HG03025 (cell line): ENCODE results near the gene OR5AU1.
A peak's percentile ranks its signal among the peaks of the same experiment; 100 is the strongest.

Experiments
- ATAC-seq: cut with Tn5 transposase; IDR thresholded peaks from one replicate; pipeline ENCODE4 v1.9.1; 2021; ENCODE audit warnings: mild to moderate bottlenecking, moderate library complexity; ENCODE audit not compliant: unreplicated experiment, low FRiP score

OR5AU1 gene

DNA sequence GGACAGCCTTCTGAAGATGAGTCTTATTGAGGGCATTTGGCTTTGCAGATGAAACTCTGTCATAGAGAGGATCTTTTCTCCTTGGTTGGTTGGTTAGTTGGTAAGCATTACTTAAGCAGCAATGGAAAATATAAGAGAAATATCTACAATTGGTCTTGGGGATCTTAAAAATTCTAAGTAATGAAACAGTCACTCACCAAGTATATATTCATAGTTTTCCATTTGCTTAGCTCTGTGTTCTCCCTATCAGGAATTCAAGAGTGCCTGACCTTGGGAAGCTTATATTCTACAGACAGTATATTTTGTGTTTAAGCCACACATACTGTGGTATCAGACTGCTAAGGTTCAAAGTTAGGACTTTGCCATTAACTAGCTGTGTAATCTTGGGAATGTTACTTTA lies at the start of gene OR5AU1:
Gene OR5AU1 (minus strand): TSS at position 101 of the 400 bp plus-strand sequence. CDS start 191 bp downstream, outside the sequence.
- ATAC-seq: no peak

DNA sequence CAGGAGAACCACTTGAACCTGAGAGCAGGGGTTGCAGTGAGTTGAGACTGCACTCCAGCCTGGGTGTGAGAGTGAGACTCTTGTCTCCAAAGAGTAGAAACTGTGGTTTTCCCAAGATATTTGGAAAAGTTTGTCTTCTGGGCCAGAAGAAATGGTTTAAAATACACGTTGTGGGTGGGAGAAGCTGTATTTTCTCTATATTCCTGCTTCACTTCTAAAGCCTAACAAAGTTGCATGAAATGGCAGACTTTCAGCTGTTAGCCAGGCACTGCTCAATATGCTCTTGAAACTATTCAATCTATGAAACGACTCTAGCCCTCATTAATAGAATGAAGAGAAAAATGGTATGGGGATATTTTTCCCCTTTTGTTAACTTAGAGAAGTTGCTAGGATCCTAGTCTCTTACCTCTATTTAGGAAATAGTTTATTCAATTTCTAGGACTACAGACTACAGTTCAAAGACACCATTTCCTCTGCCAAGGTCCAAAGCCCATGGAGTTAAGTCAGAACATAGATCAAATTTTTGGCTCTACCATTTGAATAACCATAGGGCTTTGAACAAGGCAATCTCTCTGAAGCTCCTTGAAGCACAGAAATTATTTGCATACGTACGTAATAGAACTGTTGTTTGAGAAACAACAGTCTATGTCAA lies 49.3 kb upstream of the OR5AU1 start:
- ATAC-seq: no peak

DNA sequence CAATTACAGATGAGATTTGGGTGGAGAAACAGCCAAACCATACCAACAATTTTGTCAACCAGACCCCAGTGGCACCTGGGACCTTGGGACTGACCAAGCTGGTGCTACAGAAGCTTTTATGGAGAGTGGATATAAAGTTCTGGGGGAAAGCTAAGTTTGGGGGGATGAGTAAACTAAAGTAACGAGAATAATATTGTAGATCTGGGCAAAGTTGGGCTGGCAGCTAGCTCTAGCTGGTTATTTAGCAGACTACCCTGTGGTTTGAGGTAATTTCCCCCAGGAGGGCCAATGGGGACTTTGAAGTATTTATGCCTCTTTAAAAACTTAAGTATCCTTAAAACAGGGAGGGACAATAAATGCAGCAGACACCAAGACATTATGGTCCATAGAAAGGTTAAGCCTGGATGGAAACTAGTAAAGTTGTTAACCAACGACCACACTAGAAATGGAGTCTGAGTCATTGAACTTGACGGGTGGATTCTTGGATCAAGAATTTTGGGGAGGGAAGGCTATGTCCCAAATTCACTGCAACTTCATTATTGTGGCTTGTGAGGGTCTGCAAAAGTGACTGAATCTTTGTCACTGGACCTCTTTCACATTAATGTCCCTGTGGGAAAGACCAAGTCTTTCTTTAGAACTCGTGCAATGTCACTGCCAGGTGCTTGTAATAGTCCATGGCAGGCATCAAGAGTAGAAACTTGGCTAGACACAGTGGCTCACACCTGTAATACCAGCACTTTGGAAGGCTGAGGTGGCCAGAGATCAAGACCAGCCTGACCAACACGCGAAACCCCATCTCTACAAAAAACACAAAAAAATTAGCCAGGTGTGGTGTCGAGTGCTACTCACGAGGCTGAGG lies 48.5 kb upstream of the OR5AU1 start:
- ATAC-seq: no peak

DNA sequence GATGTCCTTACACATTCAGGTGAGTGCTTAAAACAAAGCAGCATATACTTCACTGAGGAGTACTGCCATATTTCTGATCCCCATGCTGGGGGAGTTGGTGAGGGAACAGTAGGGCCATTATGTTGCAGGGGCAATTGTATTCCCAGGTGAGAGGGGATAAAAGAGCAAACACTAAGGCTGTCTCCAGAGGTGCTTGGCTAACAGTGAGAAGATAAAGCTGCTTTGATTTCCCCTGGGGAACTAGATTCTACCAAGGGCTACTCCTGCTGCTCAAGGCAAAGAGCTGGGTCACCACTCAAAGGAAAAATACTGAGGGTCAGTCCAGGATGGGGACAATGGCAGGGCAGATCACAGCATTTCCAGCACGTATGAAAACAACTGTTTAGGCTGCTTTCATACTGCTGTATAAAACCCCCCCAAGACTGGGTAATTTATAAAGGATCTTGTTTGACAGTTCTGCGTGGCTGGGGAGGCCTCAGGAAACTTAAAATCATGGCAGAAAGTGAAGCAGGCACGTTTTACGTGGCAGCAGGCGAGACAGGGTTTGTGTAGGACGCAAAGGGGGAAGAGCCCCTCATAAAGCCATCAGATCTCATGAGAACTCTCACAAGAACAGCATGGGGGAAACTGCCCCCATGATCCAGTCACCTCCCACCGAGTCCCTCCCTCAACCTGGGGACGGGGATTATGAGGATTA lies 47.8 kb upstream of the OR5AU1 start:
- no peak for ATAC-seq

DNA sequence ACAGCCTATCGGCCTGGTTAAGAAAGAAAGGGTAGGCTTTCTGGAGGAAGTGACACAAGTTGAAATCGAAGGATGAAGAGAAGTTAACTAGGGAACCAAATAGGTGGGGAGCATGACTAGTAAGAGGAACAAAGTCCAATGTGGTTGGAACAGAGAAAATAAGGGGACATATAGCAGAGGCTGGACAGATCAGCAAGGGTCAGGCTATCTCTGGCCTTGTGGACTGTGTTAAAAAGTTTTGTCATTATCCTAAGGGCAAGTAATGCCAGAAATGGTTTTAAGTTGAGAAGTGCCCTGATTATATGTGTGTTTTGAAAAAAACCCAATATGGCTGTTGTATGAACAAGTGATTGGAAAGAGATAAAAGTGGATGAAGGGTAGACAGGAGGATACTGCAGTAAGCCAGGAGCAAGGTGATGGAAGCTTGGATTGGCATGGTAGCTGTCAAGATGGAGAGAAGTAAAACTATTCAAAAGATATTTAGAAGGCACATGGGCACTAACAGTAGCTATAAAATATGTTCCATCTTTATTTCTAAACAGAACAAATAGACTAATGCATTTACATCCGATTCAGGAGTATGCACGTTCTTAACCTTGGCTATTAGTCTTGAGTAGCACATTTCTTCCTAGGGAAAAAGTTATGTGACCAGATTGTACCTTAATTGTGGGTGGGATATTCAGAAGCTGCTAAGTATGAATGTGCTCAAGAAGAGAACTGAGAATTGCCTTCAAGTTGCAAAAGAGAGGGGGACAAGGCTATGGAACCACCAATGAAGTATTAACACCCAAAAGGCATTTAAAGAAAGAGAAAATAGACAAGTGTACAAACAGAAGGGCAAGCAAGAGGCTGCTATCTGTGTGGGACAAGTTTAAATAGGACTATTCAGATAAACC lies 46.8 kb upstream of the OR5AU1 start:
- no peak for ATAC-seq

DNA sequence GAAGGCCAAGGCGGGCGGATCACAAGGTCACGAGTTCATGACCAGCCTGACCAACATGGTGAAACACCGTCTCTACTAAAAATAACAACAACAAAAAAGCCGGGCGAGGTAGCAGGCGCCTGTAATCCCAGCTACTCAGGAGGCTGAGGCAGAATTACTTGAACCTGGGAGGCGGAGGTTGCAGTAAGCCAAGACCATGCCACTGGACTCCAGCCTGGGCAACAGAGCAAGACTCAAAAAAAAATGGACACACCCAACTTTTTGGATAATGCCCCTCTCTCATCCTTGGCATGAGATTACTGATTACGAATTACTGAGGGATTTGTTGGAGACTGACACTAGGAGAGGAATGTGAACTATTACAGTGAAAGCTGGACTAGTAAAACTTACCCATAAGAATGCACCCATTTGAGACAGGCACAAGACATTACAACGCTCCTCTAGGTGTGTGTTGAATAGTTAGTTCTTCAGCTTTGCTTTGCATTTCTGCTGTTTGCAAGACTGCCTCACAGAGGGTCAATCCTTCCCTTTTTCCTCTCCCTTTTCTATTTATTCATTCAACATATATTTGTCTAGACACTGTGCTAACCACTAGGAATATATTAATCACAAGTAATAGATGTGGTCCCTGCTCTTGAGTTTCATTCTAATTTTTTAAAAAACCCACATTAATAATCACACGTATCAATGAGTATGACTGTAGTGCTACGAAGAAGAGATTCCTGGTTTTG lies 46.0 kb upstream of the OR5AU1 start:
- ATAC-seq: no peak

DNA sequence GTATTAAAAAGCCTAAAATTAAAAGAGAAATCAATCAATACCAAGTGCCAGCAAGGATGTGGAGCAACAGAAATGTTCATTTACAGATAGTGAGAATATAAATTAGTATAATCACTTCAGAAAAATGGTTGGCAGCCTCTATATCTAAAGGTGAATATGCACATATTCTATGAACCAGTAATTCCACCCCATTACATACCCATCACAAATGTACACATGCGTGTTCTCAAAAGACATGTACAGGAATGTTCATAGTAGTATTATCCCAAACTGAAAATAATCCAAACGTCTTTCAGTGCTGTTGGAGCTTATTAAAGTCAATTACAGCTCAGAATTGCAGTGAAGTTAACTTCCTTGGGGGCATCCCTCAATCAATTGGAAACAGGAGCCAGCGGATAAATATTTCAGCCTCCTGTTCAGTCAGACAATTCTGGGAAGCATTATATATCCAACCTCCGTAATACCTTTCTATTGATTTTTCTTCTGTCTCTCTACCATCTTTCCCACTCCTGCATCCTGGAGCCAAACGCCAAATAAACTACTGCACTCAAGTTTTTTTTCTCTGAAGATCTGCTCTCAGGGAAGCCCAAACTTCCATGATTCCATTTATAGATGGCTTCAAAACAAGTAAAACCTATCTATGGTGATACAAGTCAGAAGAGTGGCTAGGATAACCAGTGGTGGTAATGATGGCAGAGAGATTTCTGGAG lies 45.0 kb upstream of the OR5AU1 start:
- ATAC-seq: no peak

DNA sequence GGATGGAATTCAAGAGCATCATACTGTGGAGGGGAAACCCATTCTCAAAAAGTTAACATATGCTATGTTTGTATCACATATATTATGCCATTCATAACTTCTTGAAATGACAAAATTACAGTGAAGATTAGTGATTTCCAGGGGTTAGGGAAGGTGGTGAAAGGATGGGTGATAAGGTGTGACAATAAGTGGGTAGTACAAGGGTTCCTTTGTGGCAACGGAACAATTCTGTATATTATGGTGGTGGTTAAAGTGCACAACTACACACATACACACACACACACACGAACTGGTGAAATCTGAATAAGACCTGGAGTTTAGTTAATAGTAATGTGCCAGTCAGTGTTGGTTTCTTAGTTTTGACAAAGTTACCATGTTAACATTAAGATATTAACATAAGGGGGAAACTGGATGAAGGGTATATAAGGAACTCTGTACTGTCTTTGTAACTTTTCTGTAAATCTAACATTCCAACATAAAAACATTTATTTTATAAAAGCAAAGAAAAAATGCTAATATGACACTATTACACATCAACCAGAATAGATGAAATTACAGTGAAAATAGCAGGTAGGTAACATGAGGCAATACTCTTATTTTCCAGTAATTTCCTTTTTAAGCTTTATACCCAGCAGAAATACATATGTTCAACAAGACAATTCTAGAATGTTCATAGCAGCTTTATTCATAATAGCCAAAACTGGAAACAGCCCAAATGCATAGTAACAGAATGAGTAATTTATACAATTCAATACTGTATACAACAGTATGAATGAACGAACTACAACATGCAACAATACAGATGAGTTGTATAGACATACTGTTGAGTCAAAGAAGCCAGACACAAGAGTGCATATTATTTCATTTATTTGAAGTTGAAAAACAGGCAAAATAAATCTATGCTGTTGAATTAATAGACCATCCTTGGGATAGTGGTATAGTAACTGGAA lies 44.0 kb upstream of the OR5AU1 start:
- ATAC-seq: no peak

DNA sequence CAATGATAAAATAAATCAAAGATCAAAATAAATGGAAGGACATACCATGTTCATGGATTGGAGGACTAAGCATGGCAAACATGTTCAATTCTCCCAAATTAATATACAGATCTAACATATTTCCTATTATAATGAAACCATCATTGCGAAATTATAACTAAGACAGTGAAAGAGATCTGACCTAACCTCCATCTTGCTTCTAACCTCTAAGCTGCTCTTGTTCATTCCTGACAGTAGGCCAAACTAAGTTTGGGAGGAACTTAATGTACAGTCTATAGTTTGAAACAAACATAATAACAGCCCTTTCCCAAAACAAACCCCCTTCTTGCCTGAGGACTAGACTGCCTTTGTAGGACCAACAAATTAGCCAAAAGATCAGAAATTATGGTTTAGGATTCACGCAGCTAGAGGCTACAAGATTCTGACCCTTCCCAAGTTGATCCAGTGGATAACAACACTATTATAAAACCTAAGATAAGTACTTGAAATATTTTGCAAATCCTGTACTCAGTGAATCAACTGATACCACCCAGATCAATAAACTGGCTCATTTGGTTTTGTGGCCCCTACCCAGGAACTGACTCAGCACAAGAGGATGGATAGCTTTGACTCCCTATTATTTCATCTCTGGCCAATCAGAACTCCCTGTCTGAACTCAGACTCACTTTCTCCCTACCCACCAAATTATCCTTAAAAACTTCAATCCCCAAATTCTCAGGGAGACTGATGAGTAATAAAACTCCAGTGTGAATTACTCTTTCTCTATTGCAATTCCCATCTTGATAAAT lies 41.7 kb upstream of the OR5AU1 start:
- no peak for ATAC-seq

DNA sequence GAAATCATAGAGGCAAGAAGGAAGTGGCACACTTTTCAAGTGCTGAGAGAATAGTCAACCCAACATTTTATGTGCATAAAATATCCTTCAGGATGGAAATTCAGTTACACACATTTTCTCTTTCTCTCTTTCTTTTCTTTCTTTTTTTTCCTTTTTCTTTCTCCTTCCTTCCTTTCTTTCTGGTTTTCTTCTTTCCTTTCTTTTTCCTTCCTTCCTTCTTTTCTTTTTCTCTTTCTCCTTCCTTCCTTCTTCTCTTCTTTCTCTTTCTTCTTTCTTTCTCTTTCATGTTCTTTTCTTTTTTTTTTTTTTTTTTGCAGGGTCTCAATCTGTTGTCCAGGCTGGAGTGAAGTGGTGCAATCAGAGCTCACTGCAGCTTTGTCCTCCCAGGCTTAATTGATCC lies 38.7 kb upstream of the OR5AU1 start:
- no peak for ATAC-seq

DNA sequence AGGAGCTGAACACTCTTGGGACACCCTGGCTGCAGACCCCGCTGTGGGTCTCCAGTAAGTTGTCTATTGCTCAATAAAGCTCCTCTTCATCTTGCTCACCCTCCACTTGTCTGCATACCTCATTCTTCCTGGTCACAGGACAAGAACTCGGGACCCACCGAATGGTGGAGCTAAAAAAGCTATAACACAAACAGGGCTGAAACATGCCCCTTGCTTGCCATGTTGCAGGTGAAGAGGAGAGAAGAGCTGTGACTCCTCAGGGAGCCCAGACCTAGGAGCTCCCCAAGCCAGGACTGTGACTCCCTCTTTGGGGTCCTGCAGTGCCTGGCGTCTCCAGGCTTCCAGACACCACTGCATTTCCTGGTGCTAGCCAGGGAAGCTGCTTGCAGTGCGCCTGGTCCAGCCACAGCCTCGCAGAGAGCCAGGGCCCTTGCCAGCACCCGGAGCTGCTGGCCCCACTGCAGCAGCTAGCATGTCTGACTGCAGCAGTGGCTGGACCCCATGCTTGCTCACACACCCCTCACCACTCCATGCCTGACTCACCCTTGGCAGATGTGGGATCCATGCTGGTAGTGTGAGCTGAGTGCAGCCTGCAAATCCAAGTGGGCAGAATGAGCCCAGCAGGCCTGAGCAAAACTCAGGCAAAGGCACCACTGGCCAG lies 37.1 kb upstream of the OR5AU1 start:
- ATAC-seq: no peak

DNA sequence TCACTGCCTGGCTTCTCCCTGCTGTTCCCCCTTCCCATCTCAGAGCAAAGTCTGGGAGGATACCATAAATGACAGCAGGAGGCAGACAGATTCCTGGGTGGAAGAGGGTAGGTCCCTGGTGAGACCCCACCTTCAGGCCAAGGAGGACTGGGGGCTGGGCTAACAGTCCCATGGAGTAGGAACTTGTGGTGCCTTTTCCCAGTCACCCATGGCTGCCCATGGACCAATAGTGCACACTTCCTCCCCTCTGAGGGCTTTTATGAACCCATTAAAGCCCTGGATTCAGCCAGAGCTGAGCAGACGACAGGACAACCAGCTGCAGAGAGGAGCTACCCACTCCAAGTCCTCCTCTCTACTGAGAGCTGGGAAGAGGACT lies 36.6 kb upstream of the OR5AU1 start:
- ATAC-seq: no peak

DNA sequence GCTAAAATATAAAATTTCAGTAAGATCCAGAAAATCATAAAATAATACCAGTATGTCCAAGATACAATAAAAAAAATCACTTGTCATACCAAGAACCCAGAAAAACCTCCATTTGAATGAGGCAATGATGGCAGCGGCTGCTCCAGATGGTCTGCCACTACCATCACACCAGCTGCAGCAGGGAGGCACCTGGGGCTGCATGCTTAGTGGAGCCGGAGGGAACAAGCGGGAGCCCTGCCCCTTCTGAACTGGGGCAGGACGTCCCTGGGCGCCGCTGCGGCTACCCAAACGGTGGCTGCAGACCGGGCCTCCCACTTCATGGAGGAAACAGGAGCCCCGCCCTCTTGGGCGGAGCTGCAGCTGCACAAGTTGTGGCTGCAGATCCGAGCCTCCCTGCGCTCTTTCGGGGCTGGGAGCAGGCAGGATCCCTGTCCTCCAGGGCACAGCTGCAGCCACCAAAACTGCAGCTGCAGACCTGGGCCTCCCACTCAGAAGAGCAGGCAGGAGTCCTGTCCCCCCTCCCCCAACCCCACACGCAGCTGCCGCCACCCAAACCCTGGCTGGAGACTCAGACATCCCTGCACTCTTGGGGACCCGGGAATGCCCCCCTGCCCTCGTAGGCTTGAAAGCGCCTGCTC lies 36.1 kb upstream of the OR5AU1 start:
- peak; percentile 89 for ATAC-seq

DNA sequence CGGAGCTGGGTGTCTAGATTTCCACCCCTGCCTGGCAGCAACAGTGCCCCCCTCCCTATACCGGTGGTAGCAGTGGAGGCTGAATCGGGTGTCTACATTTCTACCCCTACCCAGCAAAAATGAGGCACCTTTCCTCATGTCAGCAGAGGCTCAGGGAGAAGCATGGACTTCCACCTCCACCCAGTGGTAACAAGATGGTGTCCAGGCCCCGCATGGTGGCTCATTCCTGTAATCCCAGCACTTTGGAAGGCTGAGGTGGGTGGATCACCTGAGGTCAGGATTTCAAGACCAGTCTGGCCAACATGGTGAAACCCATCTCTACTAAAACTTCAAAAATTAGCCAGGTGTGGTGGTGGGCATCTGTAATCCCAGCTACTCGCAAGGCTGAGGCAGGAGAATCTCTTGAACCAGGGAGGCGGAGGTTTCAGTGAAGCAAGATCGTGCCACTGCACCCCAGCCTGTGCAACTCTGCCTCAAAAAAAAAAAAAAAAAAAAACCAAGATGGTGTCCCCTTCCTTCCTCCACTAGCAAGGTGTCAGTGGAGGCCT lies 35.5 kb upstream of the OR5AU1 start:
- no peak for ATAC-seq

DNA sequence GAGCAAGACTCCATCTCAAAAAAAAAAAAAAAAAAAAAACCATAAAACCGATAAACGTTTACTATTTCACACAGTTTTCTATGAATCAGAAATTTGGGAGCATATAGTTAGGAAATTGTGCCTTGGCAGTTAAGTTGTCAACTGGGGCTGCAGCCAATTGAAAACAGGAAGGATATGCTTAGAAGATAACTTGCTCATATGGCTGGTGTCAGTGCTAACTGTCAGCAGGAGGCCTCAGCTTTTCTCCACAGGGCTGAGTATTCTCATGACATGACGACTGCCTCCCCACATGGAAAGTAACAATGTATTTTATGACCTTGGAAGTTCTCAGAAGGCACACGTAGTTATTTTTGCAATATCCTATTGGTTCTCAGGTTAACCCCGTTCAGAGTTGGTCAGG lies 29.6 kb upstream of the OR5AU1 start:
- ATAC-seq: no peak

DNA sequence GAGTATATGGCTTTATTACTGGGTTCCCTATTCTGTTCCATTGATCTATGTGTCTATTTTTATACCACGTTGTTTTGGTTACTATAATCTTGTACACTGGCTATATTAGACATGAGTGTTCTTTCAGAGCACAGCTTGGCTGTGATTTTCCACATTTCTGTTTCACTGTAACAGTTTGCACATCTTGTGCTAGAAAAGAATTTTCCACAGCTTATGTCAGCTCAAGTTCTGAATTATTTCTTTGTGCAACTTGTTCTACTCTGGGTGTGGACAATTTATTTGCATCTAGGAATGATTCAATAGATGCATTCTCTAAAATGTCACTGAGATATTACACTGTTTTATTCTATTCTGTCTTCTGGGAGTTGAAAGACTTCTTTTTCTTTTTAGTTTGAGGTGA lies 28.4 kb upstream of the OR5AU1 start:
- no peak for ATAC-seq
